ENCODE measurements around the gene JAG2.

JAG2 gene

GRCh38 chr14:105181549-105182295, 13.1 kb upstream of the JAG2 start:
- DNase-seq, result no peak

DNA sequence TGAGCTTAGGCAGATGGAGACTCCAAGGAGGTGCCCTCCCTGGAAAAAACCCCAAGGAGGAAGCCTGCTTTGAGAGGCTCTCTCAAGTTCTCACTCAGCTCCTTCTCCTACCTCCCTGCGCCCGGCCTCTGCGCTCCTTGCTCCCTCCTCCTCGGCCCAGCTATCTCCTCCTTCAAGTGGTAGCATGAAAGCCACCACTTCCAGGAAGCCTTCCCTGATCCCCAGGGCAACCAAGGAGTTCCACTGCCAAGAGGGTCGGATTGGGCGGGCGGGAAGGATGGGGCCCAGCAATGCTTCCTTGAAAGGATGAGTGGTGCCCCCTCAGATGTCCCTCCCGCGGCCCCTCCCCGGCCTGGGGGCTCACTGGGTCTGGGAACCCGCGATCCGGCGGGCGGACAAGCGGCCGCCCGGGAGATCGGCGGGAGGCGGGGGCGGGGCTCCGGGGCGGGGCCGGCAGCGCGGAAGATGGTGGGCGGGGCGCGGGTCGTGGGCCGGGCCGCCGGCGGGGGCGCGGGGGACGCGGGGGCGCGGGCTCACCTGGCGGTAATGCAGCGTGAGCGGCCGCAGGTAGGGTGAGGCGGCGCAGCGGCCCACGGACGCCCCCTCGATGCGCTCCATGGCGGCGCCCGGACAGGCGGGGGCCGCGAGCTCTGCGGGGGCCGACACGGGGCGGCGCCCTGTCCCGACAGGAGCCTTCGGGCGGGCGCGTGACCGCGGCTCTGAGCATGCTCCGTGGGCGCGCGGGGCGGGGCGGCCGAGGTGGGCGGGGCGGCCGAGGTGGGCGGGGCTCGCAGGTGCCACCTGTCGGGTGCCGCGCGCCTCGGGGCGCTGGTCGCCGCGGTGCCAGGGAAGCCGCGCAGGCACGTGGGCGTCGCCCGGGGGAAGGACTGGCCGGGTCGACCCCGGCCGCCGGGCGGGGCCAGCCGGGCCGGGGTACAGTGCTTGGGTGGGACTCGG, 12.3 kb upstream of the JAG2 start, which contains the start of gene NUDT14:
Gene NUDT14 (minus strand): TSS at position 721 of the 957 bp plus-strand sequence. CDS start 103 bp downstream, at position 618.
- peak; percentile 88 to 92 for DNase-seq

DNA sequence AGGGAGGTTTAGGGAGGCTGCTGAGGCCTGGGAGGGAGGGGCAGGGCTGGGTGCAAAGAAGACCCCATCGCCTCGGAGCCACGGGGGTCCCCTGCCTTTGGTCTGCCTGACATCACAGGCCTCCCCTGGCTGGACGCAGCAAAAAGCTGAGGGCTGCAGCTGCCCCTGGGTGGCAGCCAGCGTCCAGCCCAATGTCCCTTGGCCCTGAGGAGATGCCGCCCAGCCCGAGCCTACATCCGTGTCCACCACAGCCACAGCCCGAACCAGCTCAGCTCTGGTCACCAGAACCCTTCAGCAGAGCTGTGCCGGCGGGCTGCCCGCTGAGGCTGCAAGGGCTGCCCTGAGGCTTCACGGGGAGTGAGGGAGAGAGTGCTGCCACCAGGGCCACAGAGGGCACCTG, 10.6 kb upstream of the JAG2 start:
- no peak for DNase-seq

GRCh38 chr14:105178868-105179140, 10.2 kb upstream of the JAG2 start:
- no peak for DNase-seq

- no peak for DNase-seq
Observed at GRCh38 chr14:105178069-105178867, 9.7 kb upstream of the JAG2 start.

GRCh38 chr14:105177082-105177481, 8.5 kb upstream of the JAG2 start:
- no peak for DNase-seq

DNA sequence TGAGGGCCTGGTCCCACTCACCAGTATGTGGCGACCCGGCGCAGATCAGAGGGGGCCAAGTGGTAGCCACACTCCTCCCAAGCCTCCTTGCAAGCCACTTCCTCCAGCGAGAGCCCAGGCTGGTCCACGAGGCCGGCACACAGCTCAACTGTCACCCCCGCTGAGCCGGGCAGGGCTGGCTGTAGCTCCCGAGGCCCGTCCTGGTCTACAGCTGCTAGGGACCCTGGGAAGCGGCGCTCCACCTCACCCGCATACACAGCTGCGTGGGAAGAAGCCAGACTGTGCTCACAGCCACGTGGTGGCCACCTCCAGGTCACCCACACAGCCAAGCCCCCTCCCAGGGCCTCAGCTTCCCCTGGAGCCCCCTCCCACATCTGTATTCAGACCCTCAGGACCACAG, 7.9 kb upstream of the JAG2 start:
- no peak for DNase-seq

DNA sequence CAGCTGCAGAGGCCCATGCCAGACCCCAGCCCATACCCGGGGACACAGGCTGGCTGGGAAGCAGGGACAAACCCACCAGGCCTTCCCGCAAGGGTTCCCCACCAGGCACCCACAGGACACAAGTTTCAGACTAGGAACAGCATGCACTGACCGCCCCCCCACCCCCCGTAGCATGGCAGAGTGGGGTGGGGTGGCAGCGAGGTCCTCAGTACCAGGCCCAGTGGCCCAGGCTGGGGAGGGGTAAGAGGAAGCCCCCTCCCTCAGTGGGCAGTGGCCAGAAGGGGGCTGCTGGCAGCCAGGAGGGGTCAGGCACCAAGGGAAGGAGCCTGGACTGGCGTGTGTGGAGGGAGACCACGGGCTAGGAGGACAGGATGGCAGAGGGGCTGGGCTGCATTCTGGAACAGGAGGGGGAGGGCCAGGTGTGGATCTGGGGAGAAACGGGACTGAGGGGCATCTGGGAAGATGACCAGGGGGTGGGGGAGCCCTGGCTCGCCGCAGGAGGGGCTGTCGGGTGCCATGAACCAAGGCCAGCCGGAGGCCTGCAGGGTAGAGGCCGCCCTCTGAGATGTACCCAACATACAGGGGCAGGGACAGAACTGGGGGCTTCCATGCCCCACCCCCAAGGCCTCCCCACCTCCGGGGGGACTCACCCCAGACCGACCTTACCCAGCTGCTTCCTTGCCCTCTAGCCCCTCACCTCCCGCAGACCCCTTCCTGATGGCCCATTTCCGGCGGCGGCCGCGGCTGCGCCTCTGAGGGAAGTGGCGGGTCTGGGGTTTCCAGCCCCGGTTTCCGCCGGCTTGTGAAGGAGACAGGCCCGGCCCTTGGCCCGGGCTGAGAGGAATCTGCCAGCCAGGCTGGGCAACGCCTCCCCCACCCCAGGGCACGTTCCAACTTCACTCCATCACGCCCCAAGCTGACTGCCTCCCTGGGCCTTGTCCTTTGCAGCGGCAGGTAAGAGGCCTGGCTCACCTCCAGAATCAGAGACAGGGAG, 5.6 kb upstream of the JAG2 start:
- DNase-seq, result peak; percentile 52 to 56

DNA sequence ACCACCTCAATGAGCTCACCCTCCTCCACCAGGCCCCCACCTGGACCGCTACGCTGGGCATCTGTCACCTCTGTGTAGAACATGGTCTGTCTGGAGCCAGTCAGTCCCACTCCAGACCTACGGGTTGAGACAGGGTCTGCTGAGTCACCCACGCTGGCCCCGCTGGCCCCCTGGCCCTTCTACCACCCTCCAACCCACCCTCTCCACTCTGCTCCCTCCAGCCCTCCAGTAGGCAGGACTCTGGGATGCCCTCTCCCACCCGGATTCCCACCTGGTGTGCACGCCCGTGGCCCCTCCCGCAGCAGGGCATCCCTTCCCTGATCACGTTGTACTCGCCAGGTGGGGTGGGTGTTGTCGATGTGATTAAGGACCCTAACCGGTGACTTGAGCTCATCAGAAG, 4.6 kb upstream of the JAG2 start:
- no peak for DNase-seq

GRCh38 chr14:105172476-105172875, 3.9 kb upstream of the JAG2 start:
- DNase-seq, result no peak

DNA sequence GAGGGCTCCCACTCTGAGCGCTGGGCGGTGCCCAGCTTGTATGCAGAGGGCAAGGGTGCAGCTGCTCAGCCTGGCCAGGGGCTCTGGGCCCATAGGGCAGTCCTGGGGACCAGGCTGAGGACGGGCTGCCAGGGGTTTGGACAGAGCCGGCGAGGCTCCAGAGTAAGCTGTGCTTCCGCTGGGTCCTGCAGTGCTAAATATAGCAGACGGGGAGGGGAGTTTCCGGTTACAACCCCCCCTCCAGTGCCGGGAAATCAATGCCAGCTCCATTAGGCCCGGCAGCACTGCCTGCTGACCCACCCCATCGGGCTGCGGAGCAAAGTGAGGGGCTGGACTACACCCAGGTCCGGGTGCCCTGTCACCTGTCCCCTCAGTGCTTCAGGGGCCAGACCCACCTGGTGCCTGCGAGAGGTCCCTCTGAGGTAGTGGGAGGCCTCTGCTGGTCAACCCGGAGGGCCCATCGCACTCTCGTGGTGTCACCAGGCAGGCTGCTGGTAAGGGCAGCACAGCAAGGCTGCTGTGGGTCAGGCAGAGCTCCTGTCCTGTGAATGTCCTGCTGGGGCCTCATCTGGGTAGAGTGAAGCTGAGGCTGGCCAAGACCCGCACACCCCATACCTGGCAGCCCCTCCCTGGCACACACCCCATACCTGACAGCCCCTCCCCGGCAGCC, 2.6 kb upstream of the JAG2 start:
- DNase-seq, result no peak

GRCh38 chr14:105169776-105170655, 1.4 kb upstream of the JAG2 start:
- DNase-seq, result no peak

DNA sequence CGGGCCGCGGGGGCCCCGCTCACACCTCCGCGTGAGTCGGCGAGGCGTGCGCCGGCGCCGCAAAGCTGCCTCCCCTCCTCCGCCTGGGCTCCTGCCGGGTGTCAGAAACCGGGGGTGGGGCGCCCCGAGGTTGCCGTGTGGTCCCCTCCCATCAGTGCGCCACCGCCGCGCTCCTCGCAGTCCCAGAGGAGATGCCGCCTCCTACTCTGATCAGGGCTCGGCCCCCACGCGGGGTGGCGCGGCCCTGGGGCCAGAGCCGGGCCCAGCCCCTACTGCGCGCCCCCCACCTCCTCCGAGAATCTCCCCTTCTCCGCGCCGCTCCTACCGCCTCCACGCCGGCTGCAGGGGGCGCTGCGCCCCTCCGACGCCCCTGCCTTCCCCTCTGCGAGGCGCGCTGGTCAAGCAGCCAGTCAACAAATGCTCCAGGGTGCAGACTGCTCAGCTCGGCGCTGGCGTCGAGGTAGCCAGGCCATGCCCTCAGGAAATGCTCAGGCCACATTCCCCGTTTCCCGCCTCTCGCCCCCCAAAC, 467 bp upstream of the JAG2 start:
- DNase-seq, result peak in 1 of 2 experiments; percentile 67

GRCh38 chr14:105168093-105168420, 519 bp downstream of the JAG2 start:
- DNase-seq, result no peak

DNA sequence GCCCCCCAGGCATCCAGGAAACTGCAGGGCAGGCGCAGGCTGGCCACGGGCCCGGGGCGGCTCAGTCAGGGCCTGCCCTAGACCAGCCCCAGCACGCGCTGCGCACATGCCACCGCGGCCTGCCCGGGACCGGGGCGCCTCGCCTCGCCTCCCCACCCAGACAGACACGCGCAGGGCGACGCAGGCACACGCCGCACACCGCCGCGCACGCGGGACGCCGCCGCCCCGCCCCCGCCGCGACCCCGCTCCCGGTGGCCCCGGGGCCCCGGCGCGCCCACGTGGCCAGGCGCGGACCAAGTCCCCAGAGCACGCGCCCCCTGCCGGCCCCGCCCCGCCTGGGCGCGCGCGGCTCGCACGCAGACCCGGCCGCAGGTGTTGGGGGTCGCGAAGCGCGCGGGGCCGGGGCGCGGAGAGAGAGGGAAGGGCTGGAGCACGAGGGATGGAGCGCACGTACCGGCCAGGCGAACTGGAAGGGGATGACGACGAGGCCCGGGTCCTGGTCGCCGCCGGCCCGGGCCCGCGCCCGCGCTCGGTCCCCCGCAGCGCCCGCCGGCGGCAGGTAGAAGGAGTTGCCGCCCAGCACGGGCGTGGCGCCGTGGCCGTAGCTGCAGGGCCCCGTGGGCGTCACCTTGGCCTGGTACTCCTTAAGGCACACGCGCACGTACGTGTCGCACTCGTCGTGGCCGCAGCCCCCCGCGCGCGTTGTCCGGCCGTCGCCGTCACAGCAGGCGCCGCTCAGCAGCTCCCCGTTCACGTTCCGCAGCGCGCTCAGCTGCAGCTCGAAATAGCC, 1.1 kb downstream of the JAG2 start:
- no peak for DNase-seq

DNA sequence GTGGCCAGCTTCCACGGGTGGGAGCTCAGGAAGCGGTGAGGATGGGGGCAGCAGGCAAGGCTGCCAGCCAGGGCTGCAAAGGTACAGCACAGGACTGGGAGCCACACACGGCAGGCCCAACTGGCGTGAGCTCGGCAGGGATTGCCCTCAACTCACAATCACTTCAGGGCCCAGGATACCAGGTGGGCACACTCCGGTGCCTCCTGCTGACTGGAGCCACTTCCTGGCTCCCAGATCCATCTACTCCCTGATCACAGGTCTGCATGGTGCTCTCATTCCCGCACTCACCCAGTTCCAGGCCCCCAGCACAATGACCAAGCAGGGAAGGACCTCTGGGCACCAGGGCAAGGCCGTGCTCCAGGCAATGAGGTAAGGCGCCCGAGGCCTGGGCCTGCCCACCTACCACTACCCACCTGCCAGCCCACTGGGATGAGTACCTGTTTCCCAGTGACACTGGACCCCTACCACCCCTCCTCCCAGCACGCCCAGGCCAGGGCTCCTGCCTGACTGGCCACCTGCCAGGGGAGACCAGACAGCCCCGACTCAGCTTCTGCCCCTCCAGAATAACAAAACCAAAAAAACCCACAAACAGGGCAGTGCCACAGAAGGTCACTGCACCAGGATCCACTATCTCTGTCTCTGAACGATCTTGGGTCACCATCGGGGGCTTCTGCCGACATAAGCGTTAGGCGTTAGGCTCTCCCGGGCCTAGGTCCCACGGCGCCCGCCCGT, 1.8 kb downstream of the JAG2 start:
- no peak for DNase-seq

- no peak for DNase-seq
Observed at GRCh38 chr14:105165761-105166485, 2.7 kb downstream of the JAG2 start.

- no peak for DNase-seq
Observed at GRCh38 chr14:105165134-105165704, 3.4 kb downstream of the JAG2 start.

Data from activated T-cell treated with anti-CD3 and anti-CD28 coated beads, Interleukin-2, amount 50 U/mL, for 48 hours (primary cell).